A673 (cell line): ENCODE measurements around the gene OTULINL.

ENCODE experiments used
- EZH2 ChIP-seq: fragments of 200-600 bp; sonication (generic); IDR thresholded peaks from 2 replicates; pipeline ENCODE4 v1.6.1; 2017; ENCODE audit warnings: borderline replicate concordance, low read depth, mild to moderate bottlenecking, mixed read lengths, antibody characterized with exemption, low read length; ENCODE audit not compliant: poor library complexity, severe bottlenecking
- TF ChIP-seq, protein P1 (sequence below): fragments of 300-800, 200-600 bp; sonication (generic); conservative IDR thresholded peaks from 2 replicates; pipeline ENCODE4 v1.5.1; 2017; ENCODE audit warnings: low read depth, mild to moderate bottlenecking, antibody characterized with exemption, low read length, moderate library complexity, mixed read lengths

GRCh38 chr5:14557203-14557770, 24.3 kb upstream of the OTULINL start:
- no peak for TF ChIP-seq EZH2
- TF ChIP-seq, protein P1, sequence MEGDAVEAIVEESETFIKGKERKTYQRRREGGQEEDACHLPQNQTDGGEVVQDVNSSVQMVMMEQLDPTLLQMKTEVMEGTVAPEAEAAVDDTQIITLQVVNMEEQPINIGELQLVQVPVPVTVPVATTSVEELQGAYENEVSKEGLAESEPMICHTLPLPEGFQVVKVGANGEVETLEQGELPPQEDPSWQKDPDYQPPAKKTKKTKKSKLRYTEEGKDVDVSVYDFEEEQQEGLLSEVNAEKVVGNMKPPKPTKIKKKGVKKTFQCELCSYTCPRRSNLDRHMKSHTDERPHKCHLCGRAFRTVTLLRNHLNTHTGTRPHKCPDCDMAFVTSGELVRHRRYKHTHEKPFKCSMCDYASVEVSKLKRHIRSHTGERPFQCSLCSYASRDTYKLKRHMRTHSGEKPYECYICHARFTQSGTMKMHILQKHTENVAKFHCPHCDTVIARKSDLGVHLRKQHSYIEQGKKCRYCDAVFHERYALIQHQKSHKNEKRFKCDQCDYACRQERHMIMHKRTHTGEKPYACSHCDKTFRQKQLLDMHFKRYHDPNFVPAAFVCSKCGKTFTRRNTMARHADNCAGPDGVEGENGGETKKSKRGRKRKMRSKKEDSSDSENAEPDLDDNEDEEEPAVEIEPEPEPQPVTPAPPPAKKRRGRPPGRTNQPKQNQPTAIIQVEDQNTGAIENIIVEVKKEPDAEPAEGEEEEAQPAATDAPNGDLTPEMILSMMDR: no peak
